ENCODE results near the gene RAC3. TPM values are rescaled to one million over a fixed set of nuclear protein-coding genes. Genes with fewer than 3 reads are reported as not detected.

The RAC3 gene
- total and polyA plus RNA-seq, 2 experiments from 2014 or later = 9.9 to 73.7 TPM

DNA sequence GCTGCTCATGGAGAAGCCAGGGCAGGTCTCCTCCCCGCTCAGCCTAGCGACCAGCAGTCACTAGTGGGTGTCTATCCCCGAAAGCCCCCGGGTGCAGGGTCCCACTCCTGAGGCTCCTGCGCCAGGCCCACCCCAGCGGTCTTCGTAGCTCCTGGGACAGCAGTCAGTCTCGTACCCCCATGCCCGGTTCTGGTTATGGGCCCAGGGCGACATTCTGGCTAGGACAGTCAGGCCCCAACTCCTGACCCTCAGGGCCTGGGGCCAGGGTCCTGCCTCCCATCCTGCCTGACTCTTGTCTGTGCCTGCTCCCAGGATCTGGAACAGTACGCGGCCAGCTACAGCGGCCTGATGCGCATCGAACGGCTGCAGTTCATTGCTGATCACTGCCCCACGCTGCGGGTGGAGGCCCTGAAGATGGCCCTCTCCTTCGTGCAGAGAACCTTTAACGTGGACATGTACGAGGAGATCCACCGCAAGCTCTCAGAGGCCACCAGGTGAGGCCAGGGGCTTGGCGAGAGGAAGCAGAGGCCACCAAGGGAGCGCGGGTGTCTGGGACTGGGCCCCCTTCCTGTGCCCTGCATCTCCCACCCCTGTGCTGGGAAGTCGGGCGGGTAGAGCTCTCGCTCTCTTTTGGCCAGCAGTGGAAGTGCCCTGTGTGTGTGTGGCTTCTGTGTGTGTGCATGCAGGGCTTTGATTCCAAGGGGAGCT, 22.2 kb downstream of the RAC3 start:
- no peak overlapping the region for H3K27ac ChIP-seq
- peaks cover 17% of the 10 kb centered on the region for H3K36me3 ChIP-seq

DNA sequence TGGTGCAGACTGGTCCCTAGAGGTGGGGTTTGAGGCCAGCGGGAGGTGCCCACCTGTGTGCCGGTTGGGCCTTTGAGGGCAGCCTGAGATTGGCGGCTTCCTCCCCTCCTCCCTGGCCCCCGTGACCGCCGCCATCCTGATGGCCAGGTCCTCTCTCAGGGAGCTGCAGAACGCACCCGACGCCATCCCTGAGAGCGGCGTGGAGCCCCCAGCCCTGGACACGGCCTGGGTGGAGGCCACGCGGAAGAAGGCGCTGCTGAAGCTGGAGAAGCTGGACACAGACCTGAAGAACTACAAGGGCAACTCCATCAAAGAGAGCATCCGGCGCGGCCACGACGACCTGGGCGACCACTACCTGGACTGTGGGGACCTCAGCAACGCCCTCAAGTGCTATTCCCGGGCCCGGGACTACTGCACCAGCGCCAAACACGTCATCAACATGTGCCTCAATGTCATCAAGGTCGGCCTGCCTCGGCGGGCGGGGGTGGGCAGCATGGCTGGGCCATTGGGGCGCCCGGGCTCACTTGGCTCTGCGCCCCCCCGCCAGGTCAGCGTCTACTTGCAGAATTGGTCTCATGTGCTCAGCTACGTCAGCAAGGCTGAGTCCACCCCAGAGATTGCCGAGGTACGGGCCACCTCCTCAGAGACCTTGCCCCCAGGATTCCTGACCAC, 23.0 kb downstream of the RAC3 start:
- DNase-seq (ENCODE audit: low read depth in 1 of 2, low spot score in 1 of 2) = no peak
- Histone ChIP-seq H3K4me3 (no peak overlapping the region), H3K36me3 (peaks cover 18% of the 10 kb centered on the region), H3K27ac (no peak overlapping the region), H3K9me3 (ENCODE audit: low read depth) (no peaks in the 10 kb centered on the region), H3K4me1 (ENCODE audit: low read depth) (peaks cover 4% of the 10 kb centered on the region), H3K27me3 (no peaks in the 10 kb centered on the region)
- TF ChIP-seq, protein P1, sequence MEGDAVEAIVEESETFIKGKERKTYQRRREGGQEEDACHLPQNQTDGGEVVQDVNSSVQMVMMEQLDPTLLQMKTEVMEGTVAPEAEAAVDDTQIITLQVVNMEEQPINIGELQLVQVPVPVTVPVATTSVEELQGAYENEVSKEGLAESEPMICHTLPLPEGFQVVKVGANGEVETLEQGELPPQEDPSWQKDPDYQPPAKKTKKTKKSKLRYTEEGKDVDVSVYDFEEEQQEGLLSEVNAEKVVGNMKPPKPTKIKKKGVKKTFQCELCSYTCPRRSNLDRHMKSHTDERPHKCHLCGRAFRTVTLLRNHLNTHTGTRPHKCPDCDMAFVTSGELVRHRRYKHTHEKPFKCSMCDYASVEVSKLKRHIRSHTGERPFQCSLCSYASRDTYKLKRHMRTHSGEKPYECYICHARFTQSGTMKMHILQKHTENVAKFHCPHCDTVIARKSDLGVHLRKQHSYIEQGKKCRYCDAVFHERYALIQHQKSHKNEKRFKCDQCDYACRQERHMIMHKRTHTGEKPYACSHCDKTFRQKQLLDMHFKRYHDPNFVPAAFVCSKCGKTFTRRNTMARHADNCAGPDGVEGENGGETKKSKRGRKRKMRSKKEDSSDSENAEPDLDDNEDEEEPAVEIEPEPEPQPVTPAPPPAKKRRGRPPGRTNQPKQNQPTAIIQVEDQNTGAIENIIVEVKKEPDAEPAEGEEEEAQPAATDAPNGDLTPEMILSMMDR (IDR thresholded peaks at IDR 0.05; ENCODE audit: low read depth, low read length) = no peak

More for the DNA sequence above, 22.2 kb downstream of the RAC3 start:
- TF ChIP-seq, protein P1 (IDR thresholded peaks at IDR 0.05; ENCODE audit: low read depth, low read length) = no peak
- no peak for DNase-seq (ENCODE audit: low read depth in 1 of 2, low spot score in 1 of 2)
- peaks cover 4% of the 10 kb centered on the region for H3K4me1 ChIP-seq (ENCODE audit: low read depth)
- H3K27me3 ChIP-seq = no peaks in the 10 kb centered on the region
- no peak overlapping the region for H3K4me3 ChIP-seq
- no peaks in the 10 kb centered on the region for H3K9me3 ChIP-seq (ENCODE audit: low read depth)

DNA sequence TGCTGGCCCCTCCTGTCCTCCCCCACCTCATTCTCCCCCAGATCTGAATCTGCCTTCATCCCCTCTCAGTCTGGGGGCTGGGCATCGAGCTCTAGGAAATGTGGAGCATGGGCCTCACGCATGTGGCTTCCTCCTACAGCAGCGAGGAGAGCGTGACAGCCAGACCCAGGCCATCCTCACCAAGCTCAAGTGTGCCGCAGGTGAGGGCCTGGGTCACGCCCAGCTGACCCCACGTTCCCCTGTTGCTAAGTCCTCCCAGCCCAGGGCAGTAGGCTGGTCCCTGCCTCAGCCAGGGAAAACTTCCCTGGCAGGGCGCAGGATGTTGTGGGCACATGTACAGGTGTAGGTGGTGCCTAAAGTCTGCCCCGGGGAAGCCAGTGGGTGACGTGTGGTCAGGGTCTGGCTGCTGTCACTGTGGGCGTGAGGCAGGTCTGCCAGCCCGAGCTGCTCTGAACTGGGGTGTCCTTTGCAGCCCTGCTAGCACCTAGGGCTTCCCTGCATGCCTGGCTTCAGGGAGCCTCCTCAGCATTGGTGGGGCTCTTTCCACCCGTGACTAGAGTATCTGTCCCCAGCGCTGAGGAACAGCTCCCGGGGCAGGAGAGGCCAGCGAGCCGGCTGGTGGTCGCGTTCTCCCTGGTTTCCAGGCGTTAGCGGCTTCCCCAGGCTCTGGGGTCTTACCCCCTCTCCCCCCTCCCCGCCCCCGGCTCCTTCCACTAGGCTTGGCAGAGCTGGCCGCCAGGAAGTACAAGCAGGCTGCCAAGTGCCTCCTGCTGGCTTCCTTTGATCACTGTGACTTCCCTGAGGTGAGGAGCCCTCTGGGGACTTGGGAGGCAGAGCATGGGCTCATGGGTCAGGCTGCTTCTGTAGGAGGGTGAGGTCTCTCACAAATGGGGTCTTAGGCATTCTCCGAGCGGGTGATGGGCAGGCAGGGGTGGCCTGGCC, 23.8 kb downstream of the RAC3 start:
- H3K4me1 ChIP-seq (ENCODE audit: low read depth) = peaks cover 4% of the 10 kb centered on the region
- H3K27ac ChIP-seq = no peak overlapping the region
- TF ChIP-seq, protein P1 (IDR thresholded peaks at IDR 0.05; ENCODE audit: low read depth, low read length) = no peak
- no peaks in the 10 kb centered on the region for H3K27me3 ChIP-seq
- H3K4me3 ChIP-seq = no peak overlapping the region
- no peaks in the 10 kb centered on the region for H3K9me3 ChIP-seq (ENCODE audit: low read depth)
- H3K36me3 ChIP-seq = peaks cover 22% of the 10 kb centered on the region
- DNase-seq (ENCODE audit: low read depth in 1 of 2, low spot score in 1 of 2) = no peak

DNA sequence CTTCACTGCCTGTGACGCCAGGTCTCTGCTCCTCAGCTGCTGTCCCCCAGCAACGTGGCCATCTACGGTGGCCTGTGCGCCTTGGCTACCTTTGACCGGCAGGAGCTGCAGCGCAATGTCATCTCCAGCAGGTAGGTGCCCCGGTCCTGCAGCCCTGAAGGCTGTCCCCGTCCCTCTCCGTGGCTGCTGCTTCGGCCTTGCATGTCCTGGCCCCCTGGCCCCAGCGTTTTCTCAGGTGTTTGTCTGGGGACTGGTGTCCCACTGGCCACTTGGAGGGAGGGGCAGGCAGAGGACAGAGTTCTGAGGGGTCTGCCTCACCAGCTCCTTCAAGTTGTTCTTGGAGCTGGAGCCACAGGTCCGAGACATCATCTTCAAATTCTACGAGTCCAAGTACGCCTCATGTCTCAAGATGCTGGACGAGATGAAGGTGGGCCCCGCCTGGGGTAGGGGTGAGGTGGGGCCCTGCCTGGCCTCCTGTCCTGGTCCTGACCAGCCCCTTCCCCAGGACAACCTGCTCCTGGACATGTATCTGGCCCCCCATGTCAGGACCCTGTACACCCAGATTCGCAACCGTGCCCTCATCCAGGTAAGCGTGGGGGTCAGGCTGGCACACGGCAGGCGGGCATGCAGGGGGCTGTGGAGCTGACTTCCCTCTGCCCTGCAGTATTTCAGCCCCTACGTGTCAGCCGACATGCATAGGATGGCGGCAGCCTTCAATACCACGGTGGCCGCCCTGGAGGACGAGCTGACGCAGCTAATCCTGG, 24.7 kb downstream of the RAC3 start:
- no peak overlapping the region for H3K4me3 ChIP-seq
- no peaks in the 10 kb centered on the region for H3K27me3 ChIP-seq
- H3K36me3 ChIP-seq = peaks cover 30% of the 10 kb centered on the region
- TF ChIP-seq, protein P1 (IDR thresholded peaks at IDR 0.05; ENCODE audit: low read depth, low read length) = no peak
- no peak for DNase-seq (ENCODE audit: low read depth in 1 of 2, low spot score in 1 of 2)
- peaks cover 4% of the 10 kb centered on the region for H3K4me1 ChIP-seq (ENCODE audit: low read depth)
- no peaks in the 10 kb centered on the region for H3K9me3 ChIP-seq (ENCODE audit: low read depth)
- H3K27ac ChIP-seq = no peak overlapping the region
